Stimulated activated CD4-positive, alpha-beta T cell treated with anti-CD3 and anti-CD28 coated beads, Interleukin-12 subunit alpha, Interleukin-12 subunit beta, amount 100 ng/mL, for 48 hours (primary cell): ENCODE data around the gene TRIP4.
"Not testable (repeated sequence)": the region's sequence is repeated elsewhere in the genome, so short reads cannot be mapped to it uniquely, and the experiment has no call there.

ENCODE experiments used
- DNase-seq, 3 donors: peaks; one replicate each; pipeline ENCODE4 v3.0.0-alpha.2; 2020; ENCODE audit warnings: low read depth in 2 of 3, low spot score in 1 of 3

The TRIP4 gene

DNA sequence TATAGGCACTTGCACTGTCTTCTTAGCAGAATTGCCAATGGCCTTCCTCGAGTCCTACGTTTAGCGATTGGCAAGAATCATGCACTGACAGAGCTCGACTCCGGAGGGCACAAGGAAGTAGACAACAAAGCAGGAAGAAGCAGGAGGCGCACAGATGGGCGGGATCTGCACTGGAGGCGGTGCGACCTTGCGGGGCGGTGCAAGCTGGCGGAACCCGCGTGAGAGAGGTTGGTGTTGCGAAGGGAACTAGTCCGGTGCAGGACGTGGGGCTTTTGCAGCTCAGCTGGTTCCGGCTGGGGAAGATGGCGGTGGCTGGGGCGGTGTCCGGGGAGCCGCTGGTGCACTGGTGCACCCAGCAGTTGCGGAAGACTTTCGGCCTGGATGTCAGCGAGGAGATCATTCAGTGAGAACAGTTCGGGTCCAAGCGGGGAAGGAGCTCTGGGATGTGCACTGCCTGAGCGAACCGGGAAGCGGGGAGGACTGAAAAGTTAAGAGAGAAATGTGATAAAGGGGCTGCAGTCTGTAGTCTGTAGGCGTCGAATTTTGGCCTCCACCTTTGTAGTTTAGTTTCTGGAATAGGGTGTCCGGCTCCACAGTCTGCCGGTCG is at the start of gene TRIP4:
TSS of gene TRIP4 (plus strand) at position 275 of the 607 bp plus-strand sequence. CDS start at position 303, 28 bp downstream.
- peak; percentile 94 to 98 (median 96) for DNase-seq

DNA sequence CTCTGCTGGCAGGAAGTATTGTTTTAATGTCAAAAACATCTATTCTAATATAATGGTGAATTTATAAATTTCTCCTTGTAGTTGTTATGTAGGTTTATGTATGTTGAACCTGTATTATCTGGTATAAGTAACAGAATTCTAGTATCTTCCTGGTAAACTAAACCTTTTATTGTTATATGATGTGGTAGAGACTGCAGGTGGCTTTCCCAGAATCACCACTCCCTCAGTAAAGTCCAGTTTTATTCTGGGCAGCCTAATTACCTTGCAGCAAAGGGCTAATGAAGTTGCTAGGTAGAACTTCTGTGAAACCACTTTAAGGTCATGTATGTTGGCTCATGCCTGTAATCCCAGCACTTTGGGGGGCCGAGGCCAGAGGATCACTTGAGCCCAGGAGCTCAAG is 47.3 kb upstream of the TRIP4 start:
- no peak for DNase-seq

DNA sequence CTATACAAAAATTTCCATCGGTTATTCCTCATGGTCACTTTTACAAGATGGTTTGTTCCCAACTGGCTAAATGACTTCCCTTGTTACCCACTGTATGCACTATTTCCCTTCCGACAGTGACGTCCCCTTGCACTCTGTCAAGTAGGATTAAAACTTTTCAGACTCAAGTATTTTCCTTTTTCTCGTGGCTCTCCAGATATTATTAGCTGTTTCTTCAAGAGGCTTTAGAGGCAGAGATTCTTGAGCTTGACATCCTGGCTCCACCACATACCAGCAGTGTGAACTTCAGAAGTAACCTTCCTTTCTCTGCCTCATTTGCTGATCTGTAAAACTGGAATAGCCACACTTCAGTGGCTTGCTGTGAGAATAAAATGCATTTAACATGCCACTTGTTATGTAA is 45.7 kb upstream of the TRIP4 start:
- DNase-seq = no peak

DNA sequence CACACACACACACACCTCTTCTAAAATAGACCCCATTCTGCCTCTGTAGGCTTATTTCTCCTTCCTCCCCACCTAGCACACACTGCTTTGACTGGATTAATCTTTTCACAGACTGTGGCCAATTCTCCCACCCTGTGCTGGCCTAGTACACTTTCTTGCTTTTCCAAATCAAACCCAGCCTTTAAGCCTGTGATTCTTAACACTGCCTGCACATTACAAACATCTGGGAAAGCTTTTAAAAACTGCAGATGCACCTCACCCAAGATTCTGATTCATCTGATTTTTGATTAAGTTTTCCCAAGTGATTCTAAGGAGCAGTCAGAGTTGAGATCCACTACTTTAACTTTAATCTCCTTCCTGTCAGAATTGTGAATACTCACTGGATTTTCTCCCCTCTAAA is 44.4 kb upstream of the TRIP4 start:
- DNase-seq = no peak

DNA sequence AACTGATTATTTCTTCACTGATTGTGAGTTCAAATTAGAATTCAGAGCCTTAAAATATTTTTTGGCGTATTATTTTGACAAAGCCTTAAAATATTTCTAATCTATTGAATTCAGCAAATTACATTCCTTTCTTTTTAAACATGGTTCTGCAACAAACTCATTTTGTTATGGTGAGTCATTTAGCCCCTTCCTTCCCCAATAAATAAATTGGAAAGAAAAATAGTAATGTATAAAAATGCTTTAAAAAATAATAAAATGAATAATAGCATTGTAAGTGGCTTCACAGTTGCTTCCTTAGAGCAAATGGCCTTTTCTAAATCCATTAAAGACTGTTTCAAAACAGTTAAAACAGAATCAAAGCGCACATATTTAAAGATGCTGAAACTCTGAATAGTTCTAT is 43.8 kb upstream of the TRIP4 start:
- DNase-seq = no peak

DNA sequence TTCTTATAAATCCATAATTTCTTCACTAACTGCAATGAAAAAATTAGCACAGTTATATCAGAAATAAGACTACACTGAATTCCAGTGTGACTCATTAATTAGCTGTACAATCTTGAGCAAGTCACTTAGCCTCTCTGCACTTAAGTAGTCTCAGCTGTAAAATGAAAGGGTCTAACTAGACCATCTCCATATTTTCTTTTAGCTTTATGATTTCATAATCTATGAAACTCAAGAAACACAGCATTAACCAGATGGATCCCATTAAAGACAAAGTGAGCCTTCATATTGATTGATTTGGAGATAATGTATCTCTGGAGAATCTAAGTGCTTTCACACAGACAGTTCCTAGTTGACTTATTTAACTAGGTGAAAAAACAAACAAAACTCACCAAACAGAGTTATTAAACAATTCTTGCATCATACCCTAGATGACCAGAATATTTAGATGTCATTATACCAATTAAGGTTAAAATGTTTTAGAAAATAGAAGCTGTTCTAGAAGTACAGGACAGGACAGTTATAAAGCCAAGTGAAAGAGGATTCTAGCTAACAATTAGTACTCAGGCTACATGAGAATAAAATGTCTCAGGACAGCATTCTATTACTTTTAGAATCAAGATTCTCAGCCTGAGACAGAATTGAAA is 42.9 kb upstream of the TRIP4 start:
- no peak for DNase-seq

DNA sequence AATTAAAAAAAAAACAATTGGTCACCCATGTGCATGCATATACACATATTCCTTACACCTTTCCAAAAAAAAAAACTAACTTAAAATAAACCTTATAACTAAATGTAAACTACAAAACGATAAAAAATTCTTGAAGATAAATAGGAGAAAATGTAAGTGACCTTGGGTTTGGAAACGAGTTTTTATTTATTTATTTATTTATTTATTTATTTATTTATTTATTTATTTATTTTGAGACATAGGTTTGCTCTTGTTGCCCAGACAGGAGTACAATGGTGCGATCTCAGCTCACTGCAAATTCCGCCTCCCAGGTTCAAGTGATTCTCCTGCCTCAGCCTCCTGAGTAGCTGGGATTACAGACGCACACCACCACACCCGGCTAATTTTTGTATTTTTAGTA is 41.4 kb upstream of the TRIP4 start:
- not testable (repeated sequence) for DNase-seq

DNA sequence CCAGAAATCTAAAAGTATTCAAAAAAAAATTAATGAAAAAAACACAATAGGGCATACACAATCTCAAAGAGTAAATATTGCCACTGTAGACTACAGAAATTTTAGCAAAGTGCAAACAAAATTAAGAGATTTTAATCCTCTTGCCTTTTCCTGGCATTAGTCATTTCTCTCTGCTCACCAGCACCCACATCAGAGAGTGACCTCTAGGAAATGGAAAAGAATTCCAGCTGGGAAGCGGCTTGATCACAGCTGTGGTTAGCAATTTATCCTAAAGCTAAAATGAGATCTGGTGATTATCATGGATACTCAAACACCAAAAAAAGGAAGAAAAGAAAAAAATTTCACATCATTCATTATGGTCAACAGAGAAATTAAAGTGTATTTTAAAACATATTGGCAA is 39.2 kb upstream of the TRIP4 start:
- no peak for DNase-seq

DNA sequence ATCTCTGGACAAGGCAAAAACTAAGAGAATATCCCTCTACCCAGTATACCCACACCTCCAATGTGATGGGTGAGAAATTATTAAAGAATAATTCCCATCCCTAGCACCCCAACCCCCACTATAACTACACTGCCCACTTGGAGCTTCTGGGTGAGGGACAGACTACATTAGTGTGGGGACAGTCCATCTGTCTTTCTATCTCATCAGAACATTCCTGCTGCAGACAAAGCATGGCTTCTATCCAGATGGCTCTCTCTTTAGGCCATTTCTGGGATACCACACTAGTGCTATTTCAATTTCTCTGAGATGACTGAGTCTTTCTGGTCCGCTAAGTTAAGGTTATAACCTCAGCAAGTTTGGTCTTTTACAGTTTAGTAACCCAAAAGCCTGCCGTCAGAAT is 38.3 kb upstream of the TRIP4 start:
- no peak for DNase-seq

DNA sequence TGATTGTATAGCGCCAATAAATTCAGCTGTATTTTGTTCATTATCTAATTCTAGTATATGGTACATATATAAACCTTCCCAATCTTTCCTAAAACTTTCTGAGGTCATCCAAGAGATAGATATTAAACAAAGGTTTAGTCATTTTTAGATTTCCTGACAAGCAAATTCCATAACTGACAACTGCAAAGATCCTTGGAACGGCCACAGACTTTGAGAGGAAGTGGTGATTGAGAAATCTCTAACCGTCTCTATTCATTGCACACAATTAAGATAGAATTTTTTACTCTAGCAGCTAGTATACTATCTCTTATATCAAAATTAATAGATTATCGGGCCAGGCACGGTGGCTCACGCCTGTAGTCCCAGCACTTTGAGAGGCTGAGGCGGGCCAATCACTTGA is 36.4 kb upstream of the TRIP4 start:
- no peak for DNase-seq

DNA sequence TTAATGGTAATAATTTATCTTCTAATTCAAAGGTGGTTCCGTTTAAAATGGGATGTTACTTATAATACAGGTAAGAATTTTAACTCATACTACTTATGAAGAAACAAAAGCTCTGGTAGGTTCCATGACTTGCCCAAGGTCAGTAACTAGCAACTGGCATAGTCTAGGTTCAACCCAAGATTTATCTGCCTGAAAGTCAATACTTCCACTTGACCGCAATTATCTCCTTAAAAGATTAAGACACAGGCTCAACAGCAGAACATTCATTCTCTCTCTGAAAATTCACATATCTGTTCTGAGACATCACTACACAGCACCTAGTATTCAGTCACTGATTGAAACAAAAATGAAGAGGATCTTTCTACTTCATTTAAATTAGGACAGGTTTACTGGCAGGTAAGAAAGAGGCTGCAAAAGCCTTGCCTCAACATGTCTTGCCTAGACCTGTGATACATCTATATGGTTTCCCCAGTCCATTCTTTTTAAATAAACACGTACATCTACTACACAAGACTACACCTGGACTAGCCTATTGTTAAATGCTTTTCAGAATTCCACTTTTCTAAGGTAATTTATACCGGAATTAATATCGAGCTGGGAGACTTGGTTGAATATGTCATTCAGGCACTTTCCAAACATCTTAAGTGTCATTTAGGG is 32.8 kb upstream of the TRIP4 start:
- no peak for DNase-seq

DNA sequence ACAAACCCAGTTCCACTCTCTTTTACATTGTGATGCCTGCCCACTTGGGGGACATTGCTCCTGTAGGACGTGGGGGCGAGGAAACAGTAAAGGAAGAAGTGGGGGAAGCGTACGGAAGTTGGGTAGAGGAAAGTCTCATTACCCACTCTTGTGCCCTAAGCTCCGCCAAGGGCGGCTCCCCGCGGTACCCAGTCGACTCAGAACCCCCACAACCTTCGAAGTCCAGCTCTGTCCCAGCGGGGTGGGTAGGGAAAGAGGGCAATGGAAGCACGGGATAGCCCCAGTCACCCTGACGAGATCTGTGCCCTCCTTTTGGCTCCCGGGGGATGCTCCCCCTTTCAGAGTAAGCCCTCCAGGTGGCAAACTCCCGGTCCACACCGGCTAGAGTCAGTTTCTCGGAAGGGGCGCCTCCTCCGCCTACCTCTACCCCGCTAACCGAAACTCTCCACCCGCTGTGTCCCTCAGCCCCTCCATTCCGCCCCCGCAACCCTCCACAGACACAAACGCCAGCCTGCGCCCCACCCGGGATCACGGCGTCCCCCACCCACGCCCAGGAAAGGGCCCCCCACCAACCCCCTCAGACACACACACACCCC is 32.2 kb upstream of the TRIP4 start:
- DNase-seq = peak in 1 of 3 donors; percentile 9

DNA sequence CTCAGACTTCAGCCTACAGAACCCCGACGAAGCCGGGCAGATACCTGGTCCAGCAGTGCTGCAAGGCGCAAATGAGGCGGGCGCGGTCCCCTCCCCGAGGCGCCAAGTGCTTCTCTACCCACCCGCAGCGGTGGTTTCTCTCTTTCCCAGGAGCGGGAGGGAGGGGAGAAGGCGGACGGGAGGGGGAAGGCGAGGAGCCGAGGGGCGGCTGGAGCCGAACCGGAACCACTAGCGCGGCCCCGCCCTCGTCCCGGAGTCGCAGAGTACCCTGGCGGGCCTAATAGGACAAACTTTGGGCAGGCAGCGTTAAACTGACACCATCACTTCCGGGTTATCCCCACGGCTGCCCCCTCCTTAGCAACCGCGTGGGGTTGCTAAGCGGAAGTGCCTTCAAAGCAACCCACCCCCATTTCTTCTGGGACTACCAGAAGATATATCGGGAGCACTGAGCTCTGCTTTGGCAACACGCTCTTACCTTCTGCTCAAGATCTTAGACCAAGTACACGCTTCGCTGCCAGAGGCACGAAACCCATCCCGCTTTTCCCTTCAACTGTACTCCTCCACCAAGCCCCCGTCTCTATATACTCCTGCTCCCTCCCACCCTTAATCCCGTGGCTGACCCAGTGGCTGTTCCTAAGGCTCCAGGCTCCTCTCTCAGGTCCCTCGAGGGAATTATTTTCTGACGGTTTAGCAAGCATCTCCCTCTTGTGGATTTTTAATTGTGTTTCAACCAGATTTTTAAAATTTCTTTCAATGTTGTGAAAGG is 31.5 kb upstream of the TRIP4 start, which contains the start of gene CSNK1G1:
TSS of gene CSNK1G1 (minus strand) at position 230 of the 766 bp plus-strand sequence. CDS start 55,674 bp downstream, outside the sequence.
- peak; percentile 84 to 89 (median 86) for DNase-seq

DNA sequence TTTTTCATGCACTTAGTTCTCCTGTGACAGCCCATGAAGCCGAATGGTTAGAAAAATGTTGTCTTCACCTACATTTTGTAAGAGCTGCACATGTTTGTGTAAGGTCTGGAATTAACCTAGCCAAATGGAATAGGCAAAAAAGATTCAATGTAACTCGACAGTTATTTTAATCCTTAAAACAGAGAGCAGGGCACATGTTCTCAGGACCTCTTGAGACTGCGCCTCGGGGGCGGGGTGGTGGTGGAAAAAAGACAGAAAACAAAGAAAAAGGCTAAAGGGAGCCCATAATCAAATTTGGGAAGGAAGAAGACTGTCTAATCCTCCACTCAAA is 31.0 kb upstream of the TRIP4 start:
- no peak for DNase-seq

DNA sequence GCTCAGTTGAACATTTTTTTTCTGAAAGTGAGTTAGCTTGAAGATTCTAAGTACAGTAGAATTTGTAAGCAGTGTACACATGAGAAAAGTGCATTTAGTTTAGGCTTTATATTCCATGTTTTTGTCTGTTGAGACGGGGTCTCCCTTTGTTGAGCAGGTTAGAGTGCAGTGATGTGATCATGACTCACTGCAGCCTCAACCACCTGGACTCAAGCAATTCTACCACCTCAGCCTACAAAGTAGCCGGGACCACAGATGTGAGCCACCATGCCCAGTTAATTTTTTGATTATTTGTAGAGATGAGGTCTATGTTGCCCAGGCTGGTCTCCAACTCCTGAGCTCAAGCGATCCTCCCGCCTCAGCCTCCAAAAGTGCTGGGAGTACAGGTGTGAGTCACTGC is 26.4 kb upstream of the TRIP4 start:
- DNase-seq = no peak

DNA sequence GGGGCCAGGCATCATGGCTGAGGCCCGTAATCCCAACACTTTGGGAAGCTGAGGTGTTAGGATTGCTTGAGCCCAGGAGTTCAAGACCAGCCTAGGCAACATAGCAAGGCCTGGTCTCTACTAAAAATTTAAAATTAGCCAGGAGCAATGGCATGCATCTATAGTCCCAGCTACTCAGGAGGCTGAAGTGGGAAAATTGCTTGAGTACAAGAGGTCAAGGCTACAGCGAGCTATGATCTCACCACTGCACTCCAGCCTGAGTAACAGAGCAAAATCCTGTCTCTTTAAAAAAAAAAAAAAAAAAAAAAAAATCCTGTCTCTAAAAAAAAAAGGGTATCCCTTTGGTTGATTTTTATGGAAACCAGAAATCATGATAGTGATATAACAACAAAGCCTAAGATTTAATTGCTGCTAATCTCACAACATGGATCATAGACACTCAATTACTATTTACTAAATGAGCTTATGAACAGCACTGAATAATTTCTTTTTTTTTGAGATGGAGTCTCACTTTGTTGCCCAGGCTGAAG is 18.5 kb upstream of the TRIP4 start:
- DNase-seq = no peak

DNA sequence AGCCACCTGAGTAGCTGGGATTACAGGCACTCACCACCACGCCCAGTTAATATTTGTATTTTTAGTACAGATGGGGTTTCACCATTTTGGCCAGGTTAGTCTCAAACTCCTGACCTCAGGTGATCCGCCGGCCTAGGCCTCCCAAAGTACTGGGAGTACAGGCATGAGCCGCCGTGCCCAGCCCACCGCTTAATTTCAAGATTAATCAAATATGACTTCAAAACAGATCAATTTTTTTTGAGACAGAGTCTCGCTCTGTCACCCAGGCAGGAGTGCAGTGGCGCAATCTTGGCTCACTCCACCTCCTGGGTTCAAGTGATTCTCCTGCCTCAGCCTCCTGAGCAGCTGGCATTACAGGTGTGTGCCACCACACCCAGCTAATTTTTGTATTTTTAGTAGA is 16.3 kb upstream of the TRIP4 start:
- not testable (repeated sequence) for DNase-seq

DNA sequence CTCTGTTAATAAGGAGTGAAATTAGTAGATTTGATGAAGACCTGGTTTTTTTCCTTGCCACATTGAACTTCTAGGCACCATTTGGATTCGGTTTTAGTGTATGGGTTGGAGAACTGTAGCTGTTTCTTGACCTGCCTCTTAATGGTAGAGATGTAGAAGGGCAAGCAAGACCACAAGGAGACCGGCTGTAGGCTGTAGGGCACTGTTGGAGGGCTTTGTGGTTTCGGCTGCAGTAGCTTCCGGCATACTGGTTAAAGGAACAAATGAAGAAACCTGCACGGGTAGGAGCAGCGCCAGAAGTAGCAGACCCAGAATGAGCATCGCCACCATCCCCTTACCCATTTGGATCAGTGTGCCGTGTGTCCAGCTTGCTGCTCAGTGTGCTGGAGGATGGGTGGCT is 14.3 kb upstream of the TRIP4 start:
- DNase-seq = no peak

DNA sequence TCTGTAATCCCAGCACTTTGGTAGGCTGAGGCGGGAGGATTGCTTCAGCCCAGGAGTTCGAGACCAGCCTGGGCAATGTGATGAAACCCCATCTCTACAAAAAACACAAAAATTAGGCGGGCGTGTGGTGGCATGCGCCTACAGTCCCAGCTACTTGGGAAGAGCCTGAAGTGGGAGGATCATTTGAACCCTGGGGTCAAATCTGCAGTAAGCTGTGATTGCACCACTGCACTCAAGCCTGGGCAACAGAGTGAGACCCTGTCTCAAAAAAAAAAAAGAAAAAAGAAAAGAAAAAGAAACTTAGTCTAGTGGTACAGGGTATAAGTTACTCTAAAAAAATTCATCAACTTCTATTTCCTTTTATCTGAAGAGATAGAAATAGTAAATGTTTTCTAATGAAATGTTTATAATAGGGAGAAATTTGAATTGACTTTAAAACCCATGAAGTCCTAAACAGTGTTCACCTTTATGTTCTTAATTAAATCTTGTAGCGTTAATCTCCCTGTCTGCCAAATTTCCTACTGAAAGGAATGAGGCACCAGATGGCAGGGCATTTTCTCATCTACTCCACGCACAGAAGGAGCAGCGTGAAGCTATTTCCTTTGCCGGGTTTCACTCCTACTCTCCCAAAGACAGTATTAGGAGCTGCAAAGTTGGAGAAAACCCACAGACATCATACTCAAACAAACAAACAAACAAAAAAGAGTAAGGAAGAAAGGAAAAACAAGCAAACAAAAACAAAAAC is 8.2 kb upstream of the TRIP4 start:
- DNase-seq = no peak

DNA sequence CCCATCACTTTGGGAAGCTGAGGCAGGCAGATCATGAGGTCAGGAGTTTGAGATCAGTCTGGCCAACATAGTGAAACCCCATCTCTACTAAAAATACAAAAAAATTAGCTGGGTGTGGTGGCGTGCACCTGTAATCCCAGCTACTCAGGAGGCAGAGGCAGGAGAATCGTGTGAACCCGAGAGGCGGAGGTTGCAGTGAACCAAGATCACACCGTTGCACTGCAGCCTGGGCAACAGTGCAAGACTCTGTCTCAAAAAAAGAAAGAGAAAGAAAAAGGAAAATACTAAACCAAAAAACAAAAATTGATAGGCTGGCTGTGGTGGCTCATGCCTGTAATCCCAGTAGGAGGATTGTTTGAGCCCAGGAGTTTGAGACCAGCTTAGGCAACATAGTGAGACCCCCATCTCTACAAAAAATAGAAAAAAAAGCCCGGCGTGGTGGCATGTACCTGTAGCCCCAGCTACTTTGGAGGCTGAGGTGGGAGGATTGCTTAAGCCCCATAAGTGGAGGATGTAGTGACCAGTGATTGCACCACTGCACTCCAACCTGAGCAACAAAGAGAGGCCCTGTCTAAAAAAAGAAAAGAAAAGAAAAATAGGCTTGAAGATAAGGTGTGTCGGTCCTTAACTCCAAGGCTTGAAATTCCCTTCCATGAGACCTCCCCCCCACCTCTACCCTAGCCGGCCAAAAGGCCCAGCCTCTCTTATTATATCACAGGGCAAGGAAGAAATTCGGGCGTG is 7.3 kb upstream of the TRIP4 start:
- not testable (repeated sequence) for DNase-seq
